Chondrocyte (in vitro differentiated cells): ENCODE results near the gene MC1R. TPM values are rescaled to one million over a fixed set of nuclear protein-coding genes. Genes with fewer than 3 reads are reported as not detected.

Experiments
- DNase-seq: peaks from one replicate; pipeline ENCODE4 v3.0.0; 2021; ENCODE audit warnings: mixed read lengths, low spot score
- H3K27ac Mint-ChIP-seq: one replicate; pipeline ENCODE4 v1.8.0; 2021; ENCODE audit warnings: mild to moderate bottlenecking, moderate library complexity, mixed read lengths; ENCODE audit not compliant: unreplicated experiment
- H3K27me3 Mint-ChIP-seq: 2 replicates; pipeline ENCODE4 v1.8.0; 2021; ENCODE audit warnings: low read depth, mixed read lengths
- H3K36me3 Mint-ChIP-seq: 2 replicates; pipeline ENCODE4 v1.8.0; 2021; ENCODE audit warnings: low read depth, mixed read lengths
- H3K4me1 Mint-ChIP-seq: 2 replicates; pipeline ENCODE4 v1.8.0; 2021; ENCODE audit warnings: low read depth, mild to moderate bottlenecking, mixed read lengths
- H3K4me3 Mint-ChIP-seq: one replicate; pipeline ENCODE4 v1.8.0; 2021; ENCODE audit warnings: mild to moderate bottlenecking, moderate library complexity, mixed read lengths; ENCODE audit not compliant: unreplicated experiment
- H3K9me3 Mint-ChIP-seq: 2 replicates; pipeline ENCODE4 v1.8.0; 2021; ENCODE audit warnings: low read depth, mixed read lengths
- total RNA-seq: library from RNA; stranded (reverse); gene quantifications from 3 replicates; pipeline ENCODE4 v1.2.1, GENCODE V29; 2021
- TF ChIP-seq, protein P1 (sequence below): fragments of 200-600 bp; sonication (generic); IDR thresholded peaks from 2 replicates; pipeline ENCODE4 v1.5.0; 2021; ENCODE audit warnings: antibody characterized with exemption, mild to moderate bottlenecking, moderate library complexity

The MC1R gene
- total RNA-seq, 1 donor from 2014 or later, result 4.2 TPM

DNA sequence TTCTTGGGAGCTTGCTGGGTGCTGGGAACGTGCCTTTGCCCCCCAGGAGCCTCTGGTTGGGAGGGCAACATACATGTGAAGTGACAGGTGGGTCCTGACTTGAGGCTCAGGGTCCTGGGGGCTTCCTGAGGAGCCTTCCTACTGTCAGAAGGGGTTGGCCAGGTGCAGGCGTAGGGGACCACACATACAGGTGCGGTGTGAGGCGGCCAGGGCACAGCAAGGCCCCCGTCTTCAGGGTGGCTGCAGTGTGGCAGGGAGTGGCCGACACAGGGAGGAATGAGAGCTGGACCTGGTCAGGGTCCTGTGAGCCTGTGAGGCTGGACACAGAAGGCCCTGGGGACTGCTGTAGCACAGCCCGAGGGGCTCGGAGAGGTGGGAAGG, 34.6 kb upstream of the MC1R start:
- Mint-ChIP-seq H3K27me3 (no peaks in the 10 kb centered on the region), H3K36me3 (peaks cover 35% of the 10 kb centered on the region), H3K9me3 (no peaks in the 10 kb centered on the region), H3K4me3 (no peak overlapping the region), H3K27ac (no peak overlapping the region), H3K4me1 (no peaks in the 10 kb centered on the region)
- no peak for DNase-seq
- TF ChIP-seq, protein P1, sequence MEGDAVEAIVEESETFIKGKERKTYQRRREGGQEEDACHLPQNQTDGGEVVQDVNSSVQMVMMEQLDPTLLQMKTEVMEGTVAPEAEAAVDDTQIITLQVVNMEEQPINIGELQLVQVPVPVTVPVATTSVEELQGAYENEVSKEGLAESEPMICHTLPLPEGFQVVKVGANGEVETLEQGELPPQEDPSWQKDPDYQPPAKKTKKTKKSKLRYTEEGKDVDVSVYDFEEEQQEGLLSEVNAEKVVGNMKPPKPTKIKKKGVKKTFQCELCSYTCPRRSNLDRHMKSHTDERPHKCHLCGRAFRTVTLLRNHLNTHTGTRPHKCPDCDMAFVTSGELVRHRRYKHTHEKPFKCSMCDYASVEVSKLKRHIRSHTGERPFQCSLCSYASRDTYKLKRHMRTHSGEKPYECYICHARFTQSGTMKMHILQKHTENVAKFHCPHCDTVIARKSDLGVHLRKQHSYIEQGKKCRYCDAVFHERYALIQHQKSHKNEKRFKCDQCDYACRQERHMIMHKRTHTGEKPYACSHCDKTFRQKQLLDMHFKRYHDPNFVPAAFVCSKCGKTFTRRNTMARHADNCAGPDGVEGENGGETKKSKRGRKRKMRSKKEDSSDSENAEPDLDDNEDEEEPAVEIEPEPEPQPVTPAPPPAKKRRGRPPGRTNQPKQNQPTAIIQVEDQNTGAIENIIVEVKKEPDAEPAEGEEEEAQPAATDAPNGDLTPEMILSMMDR, result no peak

DNA sequence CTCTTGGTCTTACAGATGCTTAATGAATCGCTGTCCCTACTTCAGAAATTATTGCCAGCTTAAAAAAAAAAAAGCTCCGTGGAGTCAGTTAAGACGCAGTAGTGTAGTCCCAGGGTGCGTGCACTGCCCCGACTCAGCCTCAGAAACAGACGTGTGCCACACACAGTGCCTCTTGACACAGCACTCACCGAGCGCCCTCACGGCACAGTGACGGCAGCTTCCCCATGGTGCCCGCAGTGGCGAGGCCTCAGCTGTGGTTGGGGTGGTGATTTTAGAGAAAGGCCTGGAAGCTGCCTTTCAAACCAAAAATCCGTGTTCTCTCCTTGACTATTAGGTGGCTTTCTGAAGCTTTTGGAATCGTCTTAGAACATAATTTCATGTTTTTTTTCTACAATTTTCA, 31.4 kb upstream of the MC1R start:
- no peaks in the 10 kb centered on the region for H3K9me3 Mint-ChIP-seq
- no peak overlapping the region for H3K4me3 Mint-ChIP-seq
- peaks cover 39% of the 10 kb centered on the region for H3K36me3 Mint-ChIP-seq
- H3K27me3 Mint-ChIP-seq, result no peaks in the 10 kb centered on the region
- TF ChIP-seq, protein P1, result no peak
- DNase-seq, result no peak
- H3K27ac Mint-ChIP-seq, result no peak overlapping the region
- H3K4me1 Mint-ChIP-seq, result no peaks in the 10 kb centered on the region

DNA sequence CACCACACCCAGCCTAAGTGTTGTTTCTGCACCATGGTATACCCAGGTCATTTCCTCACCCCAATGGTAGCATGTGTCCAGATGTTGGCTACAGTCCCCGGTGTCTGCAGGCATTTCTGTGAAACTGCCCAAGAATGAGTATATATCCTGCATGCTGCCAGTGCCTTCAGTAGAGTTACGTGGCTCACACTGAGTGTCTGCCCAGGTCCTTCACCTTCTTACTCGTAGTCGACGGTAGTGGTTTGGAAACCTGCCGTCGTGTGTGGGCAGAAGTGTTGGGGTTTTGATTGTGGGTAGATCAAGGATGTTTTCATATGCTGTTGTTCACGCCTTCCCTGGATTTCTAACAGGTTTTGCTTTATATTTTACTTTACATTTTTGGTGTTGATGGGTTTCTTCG, 28.5 kb upstream of the MC1R start:
- DNase-seq, result no peak
- no peak overlapping the region for H3K4me3 Mint-ChIP-seq

DNA sequence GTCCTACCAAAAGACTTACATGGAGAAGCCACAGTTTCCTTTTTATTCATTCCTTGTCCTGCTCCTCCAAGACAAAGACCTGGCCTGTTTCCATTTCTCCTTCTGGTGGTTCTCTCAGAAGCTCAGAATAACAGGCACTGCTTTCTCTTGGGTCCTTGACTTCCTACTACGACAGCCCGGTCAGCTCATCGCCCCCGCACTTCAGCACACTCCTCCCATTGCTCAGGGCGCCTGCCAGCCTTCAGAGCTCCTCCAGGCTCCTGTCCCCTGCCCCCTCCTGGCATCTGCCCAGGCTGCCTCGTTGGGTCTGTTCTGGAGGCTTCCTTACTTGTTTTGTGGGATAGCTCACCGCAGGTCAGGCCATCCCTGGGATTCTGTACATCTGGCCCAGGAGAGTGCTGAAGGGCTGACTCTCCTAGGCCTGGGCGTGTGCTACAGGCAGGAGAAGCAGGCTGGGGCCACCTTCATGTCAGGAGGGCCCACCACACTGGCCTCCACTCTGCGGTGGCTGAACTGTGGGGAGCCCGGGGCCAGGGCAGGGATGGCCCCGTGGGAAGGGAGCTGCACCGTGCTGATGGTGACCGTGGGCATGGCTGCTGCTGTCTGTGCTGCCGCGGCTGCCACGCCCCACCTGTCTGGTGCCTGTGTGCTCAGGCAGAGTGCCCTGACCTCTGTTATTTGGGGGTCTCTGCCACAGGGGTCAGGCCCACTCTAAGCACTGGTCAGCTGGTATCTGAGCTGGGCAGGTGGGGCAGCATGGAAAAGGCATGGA, 27.6 kb upstream of the MC1R start:
- H3K27me3 Mint-ChIP-seq, result no peaks in the 10 kb centered on the region
- no peaks in the 10 kb centered on the region for H3K9me3 Mint-ChIP-seq
- TF ChIP-seq, protein P1, result no peak
- H3K36me3 Mint-ChIP-seq, result peaks cover 29% of the 10 kb centered on the region
- H3K27ac Mint-ChIP-seq, result peak overlapping the region; percentile 63
- H3K4me3 Mint-ChIP-seq, result no peak overlapping the region
- DNase-seq, result no peak
- no peaks in the 10 kb centered on the region for H3K4me1 Mint-ChIP-seq

More for the DNA sequence above, 28.5 kb upstream of the MC1R start:
- Mint-ChIP-seq H3K4me1 (no peaks in the 10 kb centered on the region), H3K36me3 (peaks cover 27% of the 10 kb centered on the region), H3K27me3 (no peaks in the 10 kb centered on the region), H3K9me3 (no peaks in the 10 kb centered on the region), H3K27ac (no peak overlapping the region)
- TF ChIP-seq, protein P1, result no peak

DNA sequence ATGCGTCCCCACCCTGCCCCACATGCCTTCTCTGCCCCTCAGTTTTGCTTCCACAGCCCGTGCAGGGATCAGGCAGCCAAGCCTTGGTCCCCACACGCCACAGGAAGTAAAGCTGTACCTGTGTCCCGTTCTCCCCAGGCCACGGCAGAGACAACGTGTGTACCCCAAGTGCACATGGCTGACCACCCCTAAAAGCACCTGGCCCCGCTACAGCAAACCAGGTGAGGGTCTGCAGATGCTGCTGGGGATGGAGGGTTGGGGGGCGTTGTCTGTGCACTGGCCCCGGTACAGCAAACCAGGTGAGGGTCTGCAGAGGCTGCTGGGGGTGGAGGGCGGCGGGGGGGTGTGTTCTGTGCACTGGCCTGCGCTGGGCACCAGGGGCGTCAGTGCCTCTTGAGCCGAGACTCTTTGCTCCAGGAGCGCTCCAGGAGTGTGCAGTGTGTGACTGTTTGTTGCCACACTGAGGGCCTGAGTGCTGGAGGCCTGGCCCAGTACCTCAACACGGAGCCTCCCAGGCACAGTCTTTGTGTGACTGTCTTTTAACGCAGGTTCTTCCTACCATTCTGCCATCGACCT, 26.5 kb upstream of the MC1R start:
- no peak overlapping the region for H3K4me3 Mint-ChIP-seq
- H3K27ac Mint-ChIP-seq, result no peak overlapping the region
- no peaks in the 10 kb centered on the region for H3K27me3 Mint-ChIP-seq
- DNase-seq, result no peak
- peaks cover 26% of the 10 kb centered on the region for H3K36me3 Mint-ChIP-seq
- TF ChIP-seq, protein P1, result no peak
- H3K9me3 Mint-ChIP-seq, result no peaks in the 10 kb centered on the region
- no peaks in the 10 kb centered on the region for H3K4me1 Mint-ChIP-seq
